Stimulated activated CD4-positive, alpha-beta T cell treated with anti-CD3 and anti-CD28 coated beads, Interleukin-2, amount 100 ng/mL, for 4 hours (primary cell): Measurements from ENCODE around the gene PRDM10.

Experiments
- DNase-seq: peaks from one replicate; pipeline ENCODE4 v3.0.0-alpha.2; 2020; ENCODE audit warnings: low read depth

PRDM10 gene

DNA sequence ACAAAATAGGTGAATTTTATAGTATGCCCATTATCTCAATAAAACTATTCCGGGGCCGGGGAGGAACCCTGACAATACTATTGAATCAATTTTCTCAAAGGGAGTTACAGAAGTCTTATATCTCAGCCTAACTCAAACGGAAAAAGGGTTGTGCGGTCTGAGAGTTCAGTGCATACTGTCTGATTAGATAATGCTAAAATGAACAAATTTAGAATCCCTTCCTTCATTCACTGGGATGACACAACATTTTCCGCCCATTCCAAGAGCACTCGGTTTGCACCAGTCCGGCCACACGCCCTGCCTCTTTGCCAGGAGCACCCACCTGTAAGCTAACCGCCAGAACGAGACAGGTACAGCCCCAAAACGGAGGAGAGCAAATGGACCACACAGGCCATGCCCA, 57.3 kb downstream of the PRDM10 start:
- no peak for DNase-seq

DNA sequence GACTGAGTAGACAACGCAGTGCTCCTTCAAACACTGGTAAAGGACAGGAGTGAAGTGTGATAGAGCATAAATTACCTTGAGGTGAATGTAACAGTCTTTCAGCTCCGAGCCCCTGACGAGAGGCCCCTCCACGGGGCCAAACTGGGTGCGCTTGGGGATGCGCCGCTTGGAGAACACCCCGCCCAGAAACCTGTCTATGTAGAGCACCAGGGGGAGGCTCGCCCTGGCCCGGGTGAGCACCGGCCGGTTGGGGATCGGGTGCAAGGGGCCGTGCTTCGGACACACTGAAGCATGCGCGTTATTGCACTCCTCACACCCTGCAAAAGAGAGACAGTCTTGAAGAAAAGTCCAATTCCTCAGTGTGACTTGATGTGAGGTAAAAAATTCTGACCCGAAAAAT, 57.9 kb downstream of the PRDM10 start:
- DNase-seq = no peak

DNA sequence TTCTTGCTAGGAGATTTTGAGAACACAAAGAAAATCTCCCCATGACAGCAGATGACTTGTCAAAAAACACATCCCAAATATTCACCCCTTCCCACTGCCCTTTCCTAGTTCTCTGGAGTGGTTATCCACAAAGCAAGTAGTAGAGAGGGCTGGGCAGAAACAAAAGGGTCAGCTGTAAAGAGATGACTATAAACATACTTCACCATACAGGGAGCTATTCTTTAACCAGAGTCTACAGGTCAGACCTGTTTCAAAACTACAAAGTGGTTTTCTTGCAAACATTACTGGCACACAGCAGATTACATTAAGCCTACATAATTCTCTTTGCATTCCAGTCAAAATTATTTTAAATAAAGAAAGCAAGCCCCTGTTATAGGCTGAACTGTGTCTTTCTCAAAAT, 59.6 kb downstream of the PRDM10 start:
- DNase-seq = no peak

DNA sequence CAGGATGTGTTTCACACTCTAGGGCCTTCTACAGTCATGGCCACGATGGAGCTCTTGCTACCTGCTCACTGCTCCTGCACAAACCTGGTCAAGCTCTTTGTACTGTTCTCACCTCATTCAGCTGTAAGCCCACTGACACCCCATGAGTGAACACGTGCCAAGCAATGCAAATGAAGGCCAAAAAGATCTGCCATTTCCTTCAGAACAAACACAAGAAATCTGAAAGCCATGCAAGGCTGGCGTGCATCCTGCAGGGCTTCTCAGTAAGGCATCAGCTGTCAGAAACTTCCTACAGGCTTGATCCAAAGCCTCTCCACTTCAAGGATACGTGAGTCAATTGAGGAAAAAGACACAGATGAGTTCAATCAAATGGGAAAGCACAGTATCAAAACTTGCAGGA, 63.1 kb downstream of the PRDM10 start:
- no peak for DNase-seq

DNA sequence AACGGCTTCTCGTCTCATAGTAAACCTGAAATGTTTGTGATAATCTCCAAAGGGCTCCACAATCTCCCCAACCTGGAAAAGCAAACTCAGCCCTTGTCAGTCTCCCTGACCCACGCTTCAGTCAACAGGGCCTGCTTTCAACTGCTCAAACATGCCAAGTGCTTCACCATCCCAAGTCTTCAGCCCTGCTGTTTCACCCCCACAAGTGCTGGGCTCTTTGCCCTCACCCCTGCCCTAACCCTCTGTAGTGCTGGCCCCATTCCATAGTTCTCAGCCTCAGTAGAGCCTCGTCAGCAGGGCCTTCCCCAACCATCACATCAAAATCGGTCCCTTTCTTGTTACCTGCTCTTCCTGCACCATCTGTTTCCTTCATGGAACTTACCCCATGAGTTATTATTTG, 63.9 kb downstream of the PRDM10 start:
- no peak for DNase-seq

DNA sequence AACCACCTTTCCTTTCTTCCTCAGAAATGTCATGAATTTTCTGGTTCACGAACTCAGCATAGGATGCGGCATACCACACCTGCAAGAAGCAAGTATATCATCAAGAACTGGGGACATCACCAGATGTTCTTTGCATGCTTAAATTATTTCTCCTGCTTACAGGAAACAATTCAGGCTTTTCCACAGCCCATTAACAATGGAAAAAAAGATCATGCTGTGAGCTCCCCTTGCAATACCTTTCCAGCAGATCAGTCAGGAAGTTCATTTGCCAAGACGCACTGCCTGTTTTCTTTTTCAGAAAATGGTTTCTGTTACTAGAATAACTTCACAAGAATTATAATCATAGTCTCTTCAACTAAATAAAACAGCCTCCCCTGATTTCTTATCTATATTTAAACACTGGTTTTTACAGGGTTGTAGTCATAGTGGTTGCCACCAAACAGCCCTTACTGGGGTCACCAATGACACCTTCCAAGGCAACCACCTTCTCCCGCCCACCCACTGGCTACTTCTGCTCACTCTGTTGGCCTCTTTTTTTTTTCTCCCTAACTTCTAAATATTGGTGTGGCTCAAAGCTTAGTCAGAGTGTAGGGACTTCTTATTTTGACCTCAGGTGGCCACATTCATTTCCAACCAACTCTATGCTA, 64.9 kb downstream of the PRDM10 start:
- DNase-seq = no peak

DNA sequence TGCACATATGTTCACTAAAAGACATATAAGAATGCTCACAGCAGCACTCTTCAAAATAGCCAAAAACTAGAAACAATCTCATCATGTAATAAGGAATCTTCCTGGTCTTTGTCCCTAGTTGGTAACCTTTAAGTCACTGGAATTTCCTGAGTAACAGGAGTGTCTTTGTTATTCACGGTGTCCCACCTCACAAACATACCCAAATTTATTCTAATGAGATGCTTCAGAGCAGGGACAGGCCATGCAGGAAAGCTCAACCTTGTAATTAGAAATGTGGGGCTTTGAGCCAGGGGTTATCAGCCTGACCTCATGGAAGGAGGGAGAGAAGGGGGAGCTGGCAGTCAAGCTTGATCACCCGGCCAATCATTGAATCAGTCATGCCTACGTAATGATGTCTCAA, 66.9 kb downstream of the PRDM10 start:
- DNase-seq = no peak

DNA sequence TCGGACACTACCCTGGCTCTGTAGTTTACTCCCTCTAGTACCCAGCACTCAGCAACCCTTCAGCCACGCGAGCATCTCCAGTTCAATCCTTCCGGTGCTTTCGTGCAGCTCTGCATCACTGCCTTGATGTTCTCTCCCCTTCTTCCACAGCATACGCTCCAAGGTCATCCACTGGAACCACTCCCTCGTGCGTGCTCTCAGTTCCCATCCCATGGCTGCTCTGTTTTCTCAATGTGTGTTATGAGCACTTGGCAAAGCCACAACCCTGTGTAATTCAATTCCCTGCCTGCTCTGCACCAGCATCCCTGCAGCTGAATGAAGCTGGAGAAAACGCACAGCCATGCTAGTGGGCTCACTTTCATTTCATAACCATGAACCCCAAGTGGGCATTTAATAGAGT, 68.7 kb downstream of the PRDM10 start:
- no peak for DNase-seq

DNA sequence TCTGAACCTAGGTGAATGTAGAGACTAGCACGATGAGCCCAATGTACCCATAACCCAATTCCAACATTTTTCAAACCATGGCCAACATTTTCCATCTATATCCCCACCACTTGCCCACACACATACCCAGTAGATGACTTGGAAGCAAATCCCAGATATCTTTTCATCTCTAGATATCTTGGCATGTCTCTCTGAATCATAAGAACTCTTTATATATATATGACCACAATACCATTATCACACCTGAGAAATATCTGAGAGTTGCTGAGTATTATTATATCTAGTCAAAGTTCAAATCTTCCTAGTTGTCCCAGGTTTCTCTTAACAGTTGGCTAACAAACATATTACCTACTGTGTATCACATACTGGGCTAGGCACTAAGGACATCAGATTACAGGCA, 69.4 kb downstream of the PRDM10 start:
- no peak for DNase-seq

DNA sequence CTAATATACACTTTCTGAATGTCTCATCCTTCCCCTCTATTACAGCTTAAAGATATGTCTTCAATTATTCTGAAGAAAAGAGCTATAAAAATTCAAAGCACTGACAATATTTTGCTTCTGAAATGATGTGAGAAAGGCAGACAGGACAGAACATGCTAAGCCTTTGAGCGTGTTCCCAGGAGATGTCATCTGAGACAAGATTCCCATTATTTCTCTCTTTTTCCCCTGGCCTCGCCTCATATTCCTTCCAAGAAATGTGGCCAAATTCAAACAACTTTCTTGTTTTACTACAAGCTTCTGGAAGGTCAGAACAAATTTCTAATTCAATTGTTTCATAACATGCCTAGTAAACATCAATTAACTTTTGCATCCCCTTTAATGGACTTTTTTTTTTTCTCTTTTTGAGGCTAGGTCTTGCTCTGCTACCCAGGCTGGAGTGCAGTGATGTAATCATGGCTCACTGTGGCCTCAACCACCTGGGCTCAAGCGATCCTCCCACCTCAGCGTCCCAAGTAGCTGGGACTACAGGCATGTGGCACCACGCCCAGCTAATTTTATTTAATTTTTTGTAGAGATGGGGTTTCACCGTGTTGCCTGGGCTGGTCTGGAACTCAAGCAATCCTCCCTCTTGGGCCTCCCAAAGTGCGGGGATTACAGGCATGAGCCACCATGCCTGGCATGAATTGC, 70.1 kb downstream of the PRDM10 start:
- no peak for DNase-seq

DNA sequence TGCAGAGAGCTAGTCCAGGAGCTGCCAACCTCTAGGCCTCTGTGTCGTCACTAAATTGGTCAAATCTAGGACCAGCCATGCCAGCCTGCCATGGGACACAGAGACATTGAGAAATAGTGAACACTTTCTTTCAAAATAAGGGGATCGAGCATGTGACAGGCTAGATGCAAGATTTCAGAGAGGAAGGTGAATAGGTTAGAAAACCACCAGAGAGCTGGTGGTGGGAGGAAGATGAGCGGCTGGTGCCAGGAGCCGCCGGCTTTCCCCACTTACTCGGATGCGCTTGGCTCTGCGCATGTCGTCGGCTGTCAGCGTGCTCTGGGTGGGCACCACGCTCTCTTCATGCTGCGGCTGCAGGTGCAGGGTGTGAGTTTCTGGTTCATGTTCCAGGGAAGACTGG, 71.9 kb downstream of the PRDM10 start:
- DNase-seq = no peak

DNA sequence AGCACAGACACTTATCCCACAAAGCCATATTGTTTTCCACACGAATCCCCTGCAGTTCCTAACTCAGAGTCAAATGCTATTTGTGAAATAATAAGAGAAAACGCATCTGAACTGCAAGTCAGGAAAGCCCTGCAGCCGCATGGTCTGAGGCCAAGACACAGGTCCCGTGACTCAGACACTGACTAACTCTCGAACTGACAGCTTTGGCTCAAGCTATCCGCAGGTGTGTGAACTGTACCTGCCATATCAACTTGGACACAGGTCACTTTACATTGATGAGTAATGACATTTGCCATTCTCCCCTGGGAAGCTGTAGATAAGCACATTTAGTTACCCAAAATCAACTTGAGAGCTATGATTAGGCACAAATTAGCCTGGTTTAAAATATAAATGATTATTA, 72.3 kb downstream of the PRDM10 start:
- DNase-seq = no peak

DNA sequence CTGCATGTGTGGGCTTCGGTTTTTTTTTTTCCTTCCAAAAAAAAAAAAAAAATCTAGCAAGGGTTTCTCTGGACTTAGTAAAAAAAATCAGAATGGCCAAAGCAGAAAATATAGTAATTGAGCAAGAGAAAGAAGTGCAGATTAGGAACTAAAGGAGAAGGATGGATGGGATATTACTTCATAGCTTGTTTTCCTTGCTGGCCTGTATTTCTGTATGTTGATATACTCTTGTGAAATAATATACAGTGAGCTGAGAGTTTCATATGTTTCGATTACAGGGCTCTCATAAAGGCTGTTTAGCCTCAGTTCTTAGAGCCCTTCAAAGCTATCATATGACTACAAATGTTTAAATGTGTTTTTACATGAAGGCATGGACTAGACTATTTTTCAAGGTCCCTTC, 72.9 kb downstream of the PRDM10 start:
- no peak for DNase-seq

DNA sequence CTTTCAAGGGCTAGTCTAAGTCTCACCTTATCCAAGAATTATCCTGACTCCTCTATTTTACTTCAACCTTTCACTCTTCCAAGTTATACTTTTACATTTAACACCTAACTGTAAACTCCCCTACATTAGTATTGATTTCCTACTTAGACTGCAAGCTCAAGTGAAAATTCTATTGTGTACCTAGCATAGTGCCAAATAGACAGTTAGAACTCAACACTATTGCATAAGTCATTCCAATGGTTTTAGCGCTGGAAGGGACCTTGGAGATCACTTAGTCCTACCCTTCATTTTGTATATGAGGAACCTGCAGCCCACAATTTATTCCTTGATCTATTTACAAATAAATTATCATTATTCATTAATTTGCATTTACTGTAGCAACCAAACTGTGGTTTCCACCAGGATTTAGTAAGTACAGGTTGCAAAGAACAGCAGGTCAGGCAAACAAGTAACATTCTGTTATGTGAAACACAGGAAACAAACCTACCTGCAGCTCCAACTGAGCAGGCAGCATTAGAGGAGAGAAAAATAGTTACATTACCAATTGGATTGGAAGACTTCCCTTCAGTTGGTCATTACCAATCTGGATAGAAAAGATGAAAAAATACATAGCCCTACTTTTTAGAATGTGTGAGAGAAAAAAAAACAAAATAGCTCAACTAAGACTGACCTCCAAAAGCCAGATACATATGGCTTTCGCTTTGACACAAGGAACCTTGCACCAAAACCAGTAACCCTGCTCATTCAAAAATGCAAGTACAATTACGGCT, 73.5 kb downstream of the PRDM10 start:
- DNase-seq = no peak

DNA sequence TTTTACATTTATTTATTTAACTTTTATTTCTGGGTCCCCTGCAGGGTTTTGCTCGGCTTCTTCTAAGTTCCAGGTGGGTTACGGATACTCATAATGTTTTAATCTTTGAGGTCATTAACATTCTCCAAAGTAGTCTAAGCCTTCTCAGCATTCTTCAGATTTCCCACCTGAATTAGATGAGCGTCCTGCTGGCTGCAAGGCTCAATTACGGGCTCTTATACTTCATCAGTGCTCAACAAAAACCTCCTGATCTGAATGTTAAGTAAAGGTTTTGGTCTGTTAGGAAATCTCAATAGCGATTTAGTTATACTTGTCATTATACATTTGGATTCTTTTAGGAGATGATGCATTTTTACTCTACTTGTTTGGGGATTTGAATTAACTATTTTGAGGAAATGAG, 80.0 kb downstream of the PRDM10 start:
- no peak for DNase-seq

DNA sequence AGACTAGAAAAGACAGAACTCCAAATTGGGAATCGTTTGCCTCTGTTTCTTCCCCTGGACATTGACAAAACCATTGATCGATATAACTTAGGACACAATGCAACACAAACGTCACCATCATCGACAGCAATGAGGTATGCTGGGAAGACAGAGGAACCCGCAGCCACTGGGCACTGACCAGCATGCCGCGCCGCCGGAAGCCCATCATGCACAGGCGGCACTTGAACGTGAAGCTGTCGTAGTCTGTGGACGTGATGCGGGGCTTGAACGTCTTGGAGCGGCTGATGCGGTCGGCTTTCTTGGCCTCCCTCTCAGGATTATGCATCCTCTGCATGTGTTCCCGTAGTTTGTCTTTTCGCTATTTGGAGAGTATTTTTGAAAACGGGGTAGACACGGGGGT, 84.3 kb downstream of the PRDM10 start:
- DNase-seq = no peak

DNA sequence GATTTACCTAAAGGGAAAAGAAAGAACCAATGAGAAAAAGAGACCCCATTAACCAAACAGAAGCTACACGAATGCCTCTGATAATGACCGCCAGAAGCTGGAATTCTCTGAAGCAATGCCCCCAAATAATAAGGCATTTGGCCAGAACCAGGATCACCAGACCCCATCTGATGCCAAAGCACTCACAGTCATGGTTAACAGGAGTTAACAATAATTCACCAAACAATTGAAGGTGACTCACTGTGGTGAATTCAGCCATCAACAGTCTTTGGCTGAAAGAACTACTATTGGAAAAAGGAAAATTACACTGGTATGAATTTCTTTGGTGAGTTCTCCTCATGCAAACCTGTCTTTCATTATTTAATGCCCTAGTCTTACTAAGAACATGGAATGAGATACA, 85.4 kb downstream of the PRDM10 start:
- no peak for DNase-seq

DNA sequence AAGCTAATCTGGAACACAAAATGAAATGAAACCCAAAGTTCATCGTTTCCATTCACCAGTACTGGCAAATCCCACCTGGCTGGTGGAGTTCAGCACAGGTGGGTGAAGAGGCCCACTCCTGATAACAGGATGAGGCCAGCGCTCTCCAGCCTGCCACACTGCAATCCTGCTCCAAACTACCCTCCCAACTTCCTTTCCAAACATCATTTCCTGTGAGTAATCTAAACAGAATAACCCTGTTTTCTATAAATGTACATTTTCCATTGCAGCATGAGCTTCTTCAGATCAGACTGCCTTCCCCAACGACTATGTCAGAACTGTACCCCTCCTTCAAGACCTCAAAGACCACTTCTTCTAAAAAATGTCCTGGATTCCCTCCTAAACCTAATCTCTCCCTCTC, 91.3 kb downstream of the PRDM10 start:
- DNase-seq = no peak

DNA sequence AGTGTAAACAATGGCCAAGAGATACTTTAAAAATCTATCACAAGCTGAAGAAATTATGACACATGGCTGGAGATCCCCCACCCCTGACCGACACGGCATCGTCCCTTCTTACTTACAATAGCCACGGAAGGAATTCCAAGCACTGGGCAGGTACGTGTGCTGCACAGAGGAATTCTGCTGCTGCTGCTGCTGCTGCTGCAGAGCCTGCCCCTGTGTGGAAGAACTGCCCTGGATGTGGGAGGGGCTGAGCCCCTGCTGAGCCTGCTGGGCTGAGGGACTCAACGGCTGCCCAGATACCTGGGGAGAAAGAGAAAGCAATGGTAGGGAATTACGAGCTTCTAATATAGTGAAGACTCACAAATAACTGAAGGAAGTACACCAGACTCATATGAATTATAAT, 92.3 kb downstream of the PRDM10 start:
- no peak for DNase-seq

DNA sequence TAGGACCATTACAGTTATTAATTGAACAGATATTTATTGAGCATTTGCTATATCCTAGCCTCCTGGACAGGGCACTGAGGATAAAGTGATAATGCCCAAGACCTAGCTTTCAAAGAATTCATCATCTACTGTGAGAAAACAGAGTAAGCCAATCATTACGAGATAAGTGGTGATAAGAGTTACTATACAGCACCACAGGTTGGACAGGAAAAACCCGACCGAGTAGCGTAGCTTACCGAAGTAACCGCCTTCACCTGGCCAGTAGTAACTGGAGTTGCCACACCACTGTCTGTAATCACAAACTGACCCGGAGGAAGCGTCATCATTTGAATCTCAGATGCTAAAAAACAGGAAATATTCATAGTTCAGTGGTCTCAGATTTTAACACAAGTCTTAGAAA, 97.2 kb downstream of the PRDM10 start:
- no peak for DNase-seq

DNA sequence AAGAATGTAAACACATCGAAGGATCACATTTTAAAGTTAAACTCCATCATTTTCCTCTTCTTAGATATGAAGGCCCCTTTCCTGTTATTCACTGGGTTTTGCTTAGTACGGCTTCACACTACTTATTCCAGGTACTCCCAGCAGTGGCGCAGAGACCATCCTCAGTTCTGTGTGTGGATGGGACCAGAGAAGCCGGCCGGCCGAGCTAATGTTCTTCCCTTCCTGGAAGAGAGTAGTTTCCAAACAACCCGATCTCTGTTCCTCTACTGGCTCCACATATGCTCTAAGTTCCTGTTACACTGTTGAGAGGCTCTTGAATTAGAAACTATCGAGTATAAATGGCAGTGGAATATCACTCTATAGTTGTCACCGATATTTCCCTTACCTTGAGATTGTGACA, 106.6 kb downstream of the PRDM10 start:
- no peak for DNase-seq

DNA sequence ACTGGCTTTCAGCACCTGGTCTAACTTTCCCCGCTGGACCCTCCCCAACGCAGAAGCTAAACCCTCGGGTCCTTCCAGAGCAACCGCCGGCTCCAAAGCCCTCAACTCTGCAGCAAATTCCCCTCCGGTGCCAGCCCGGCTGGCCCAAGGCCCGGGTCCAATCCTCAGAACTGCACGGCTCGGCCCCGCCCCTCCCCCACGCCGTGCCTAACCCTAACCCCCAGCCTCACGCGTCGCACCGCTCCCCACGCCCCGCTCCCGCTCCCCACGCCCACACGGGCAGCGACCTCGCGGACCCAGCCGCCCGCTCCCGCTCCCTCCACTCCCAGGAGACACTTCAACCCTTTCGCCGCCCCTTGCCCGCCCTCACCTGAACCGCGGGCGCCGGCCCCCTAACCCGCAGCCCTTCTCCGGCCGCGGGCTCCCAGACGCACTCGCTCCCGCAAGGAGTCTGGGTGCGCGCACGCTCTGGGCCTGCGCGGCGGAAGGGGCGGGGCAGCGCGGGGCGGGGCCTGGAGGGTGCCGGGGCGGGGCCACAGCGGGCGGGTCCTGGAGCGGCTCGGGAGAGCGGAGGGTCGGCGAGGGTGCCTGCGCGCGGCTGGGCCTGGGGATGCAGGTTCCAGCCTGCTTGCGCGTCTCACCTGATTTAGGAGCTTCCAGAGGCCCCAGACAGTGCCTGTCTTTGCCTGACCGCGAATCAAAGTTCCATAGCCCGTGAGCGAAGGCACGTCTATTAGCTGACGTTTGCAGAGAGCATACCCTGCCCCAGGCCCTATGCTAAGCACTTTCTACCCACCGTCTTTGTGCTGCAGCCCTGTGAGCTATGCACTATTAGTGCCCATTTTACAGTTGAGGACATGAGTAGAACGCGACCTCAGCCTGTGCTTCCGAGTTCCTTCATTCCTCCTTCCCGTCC, 107.3 kb downstream of the PRDM10 start, which contains the start of gene NFRKB:
NFRKB (minus strand) TSS at position 453 of the 916 bp plus-strand sequence. CDS start 2,729 bp downstream, outside the sequence.
- peak; percentile 82 for DNase-seq
